ENCODE measurements around the gene GULP1. TPM values are rescaled to one million over a fixed set of nuclear protein-coding genes. Genes with fewer than 3 reads are reported as not detected.

GULP1 gene
- total RNA-seq, 1 experiment from 2014 or later = 76.0 TPM

DNA sequence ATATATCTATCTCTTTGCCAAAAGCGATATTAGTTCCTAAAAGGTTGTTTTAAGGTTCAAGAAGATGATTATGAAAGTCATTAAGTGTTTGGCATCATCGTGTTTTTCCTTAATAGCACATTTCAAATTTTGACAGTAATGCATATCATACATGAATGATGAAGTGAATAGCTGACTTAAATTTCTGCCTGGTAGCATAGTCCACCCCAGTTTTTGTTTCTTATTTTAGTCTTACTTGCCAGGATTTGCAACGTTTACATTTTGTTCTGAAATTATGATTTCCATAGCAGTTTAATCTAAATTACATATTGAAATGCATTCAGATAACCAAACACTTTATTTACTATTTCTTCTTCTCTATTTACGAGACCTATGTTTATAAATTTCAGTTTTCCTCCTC, 201.1 kb downstream of the GULP1 start:
- POLR2A ChIA-PET = no interaction called here

More for the DNA sequence above, 201.1 kb downstream of the GULP1 start:
- no TSS peak for BruUV-seq (replicated peaks)
- H2AFZ ChIP-seq (ENCODE audit: low read depth, low read length, poor library complexity, severe bottlenecking) = no peak overlapping the region
- TF ChIP-seq, protein P1, sequence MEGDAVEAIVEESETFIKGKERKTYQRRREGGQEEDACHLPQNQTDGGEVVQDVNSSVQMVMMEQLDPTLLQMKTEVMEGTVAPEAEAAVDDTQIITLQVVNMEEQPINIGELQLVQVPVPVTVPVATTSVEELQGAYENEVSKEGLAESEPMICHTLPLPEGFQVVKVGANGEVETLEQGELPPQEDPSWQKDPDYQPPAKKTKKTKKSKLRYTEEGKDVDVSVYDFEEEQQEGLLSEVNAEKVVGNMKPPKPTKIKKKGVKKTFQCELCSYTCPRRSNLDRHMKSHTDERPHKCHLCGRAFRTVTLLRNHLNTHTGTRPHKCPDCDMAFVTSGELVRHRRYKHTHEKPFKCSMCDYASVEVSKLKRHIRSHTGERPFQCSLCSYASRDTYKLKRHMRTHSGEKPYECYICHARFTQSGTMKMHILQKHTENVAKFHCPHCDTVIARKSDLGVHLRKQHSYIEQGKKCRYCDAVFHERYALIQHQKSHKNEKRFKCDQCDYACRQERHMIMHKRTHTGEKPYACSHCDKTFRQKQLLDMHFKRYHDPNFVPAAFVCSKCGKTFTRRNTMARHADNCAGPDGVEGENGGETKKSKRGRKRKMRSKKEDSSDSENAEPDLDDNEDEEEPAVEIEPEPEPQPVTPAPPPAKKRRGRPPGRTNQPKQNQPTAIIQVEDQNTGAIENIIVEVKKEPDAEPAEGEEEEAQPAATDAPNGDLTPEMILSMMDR (IDR thresholded peaks at IDR 0.05 in 2 of 3, conservative IDR thresholded peaks at IDR 0.05 in 1 of 3; ENCODE audit: borderline replicate concordance in 1 of 3, insufficient read depth in 1 of 3, low read depth in 2 of 3, low read length in 2 of 3) = no peak
- TF ChIP-seq JUND (IDR thresholded peaks at IDR 0.05) (no peak), SRF (IDR thresholded peaks at IDR 0.05; ENCODE audit: low read depth) (no peak), CBX3 (IDR thresholded peaks at IDR 0.05; ENCODE audit: low read depth) (no peak), POLR2A (IDR thresholded peaks at IDR 0.05; ENCODE audit: borderline replicate concordance, extremely low read depth, insufficient read depth, insufficient read length) (no peak)
- TF ChIP-seq, protein P2, sequence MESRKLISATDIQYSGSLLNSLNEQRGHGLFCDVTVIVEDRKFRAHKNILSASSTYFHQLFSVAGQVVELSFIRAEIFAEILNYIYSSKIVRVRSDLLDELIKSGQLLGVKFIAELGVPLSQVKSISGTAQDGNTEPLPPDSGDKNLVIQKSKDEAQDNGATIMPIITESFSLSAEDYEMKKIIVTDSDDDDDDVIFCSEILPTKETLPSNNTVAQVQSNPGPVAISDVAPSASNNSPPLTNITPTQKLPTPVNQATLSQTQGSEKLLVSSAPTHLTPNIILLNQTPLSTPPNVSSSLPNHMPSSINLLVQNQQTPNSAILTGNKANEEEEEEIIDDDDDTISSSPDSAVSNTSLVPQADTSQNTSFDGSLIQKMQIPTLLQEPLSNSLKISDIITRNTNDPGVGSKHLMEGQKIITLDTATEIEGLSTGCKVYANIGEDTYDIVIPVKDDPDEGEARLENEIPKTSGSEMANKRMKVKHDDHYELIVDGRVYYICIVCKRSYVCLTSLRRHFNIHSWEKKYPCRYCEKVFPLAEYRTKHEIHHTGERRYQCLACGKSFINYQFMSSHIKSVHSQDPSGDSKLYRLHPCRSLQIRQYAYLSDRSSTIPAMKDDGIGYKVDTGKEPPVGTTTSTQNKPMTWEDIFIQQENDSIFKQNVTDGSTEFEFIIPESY (IDR thresholded peaks at IDR 0.05; ENCODE audit: extremely low read depth, insufficient replicate concordance, low read length) = no peak
- TF ChIP-seq, protein P3, sequence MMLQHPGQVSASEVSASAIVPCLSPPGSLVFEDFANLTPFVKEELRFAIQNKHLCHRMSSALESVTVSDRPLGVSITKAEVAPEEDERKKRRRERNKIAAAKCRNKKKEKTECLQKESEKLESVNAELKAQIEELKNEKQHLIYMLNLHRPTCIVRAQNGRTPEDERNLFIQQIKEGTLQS (IDR thresholded peaks at IDR 0.05) = no peak
- no peaks in the 10 kb centered on the region for H4K20me1 ChIP-seq (ENCODE audit: insufficient read depth)
- no peak overlapping the region; the same call in 1 of the 2 replicates for H3K27ac ChIP-seq (ENCODE audit: low read depth, low read length)
- CTCF ChIA-PET = no interaction called here
- intact Hi-C loops (cut with micrococcal nuclease) = no loop called here
- no peak overlapping the region for H3K4me3 ChIP-seq (replicated peaks in 1 of 2; ENCODE audit: low read depth in 1 of 2, low read length in 2 of 2)
- no peak for DNase-seq (ENCODE audit: low read depth, low spot score)
- no peaks in the 10 kb centered on the region for H3K79me2 ChIP-seq (ENCODE audit: insufficient read depth, low read length)
- H3K9me3 ChIP-seq (ENCODE audit: control insufficient read depth in 1 of 2, insufficient read depth in 1 of 2, low read depth in 1 of 2, low read length in 2 of 2) = no peaks in the 10 kb centered on the region
- no peaks in the 10 kb centered on the region for H3K27me3 ChIP-seq (ENCODE audit: insufficient read depth, low read length)
- no peak for ATAC-seq
- H3K9me2 ChIP-seq (ENCODE audit: insufficient read depth) = no peaks in the 10 kb centered on the region
- RAD21 ChIA-PET (ENCODE audit: low non-redundant PET in 1 of 2, low total read pairs in 2 of 2, uncharacterized antibody in 2 of 2, unreplicated experiment in 2 of 2) = no interaction called here
- H3K4me2 ChIP-seq (ENCODE audit: low read length) = no peak overlapping the region
- H3K36me3 ChIP-seq (ENCODE audit: control insufficient read depth in 1 of 2, insufficient read depth in 2 of 2, low read length in 2 of 2) = no peaks in the 10 kb centered on the region
- H3K4me1 ChIP-seq (ENCODE audit: control insufficient read depth in 1 of 2, insufficient read depth in 2 of 2, low read length in 2 of 2) = peaks cover 42 to 48% of the 10 kb centered on the region in 2 experiments
- no peak overlapping the region for H3K9ac ChIP-seq (ENCODE audit: low read length)
